T-cell (primary cell): Measurements from ENCODE around the gene GPS1. TPM values are rescaled to one million over a fixed set of nuclear protein-coding genes. Genes with fewer than 3 reads are reported as not detected.

Experiments
- ATAC-seq, 4 experiments: fragments of 200-7000 bp in 3 of 4; fragments of 150-1000 bp in 1 of 4; cut with Tn5 transposase; replicated peaks in 1 of 4; 1 replicate in 3 of 4; 2 replicates in 1 of 4; pipeline ENCODE4 v1.10.0; 2021; ENCODE audit warnings: moderate library complexity in 3 of 4, mild to moderate bottlenecking in 2 of 4, moderate number of reproducible peaks in 1 of 4
- CTCF ChIA-PET, 2 donors: fragments of 300-600 bp; sonication (Branson Sonifier 250); formaldehyde crosslinking; loops; one replicate each; lab custom pipeline; 2022; ENCODE audit warnings: antibody characterized with exemption in 2 of 2; lab: Charles Lee
- POLR2A ChIA-PET, 2 donors: fragments of 300-600 bp; sonication (Branson Sonifier 250); formaldehyde crosslinking; loops; one replicate each; lab custom pipeline; 2022; ENCODE audit warnings: antibody characterized with exemption in 2 of 2; lab: Charles Lee
- DNase-seq, 35 experiments: peaks; one replicate each; pipeline versions ENCODE4 v3.0.0 to v3.0.0-alpha.2; 2013 to 2023
- H3K27ac ChIP-seq: one replicate; pipeline ENCODE4 v1.5.1; 2013; ENCODE audit warnings: low read length
- H3K27me3 ChIP-seq, 2 experiments: replicated peaks in 1 of 2; 1 replicate in 1 of 2; 2 replicates in 1 of 2; pipeline versions ENCODE4 v1.6.1 to v1.7.0; 2013; ENCODE audit warnings: low read length in 1 of 2, mixed read lengths in 1 of 2; ENCODE audit not compliant: control insufficient read depth in 2 of 2, insufficient read depth in 2 of 2; ENCODE audit errors: extremely low read depth in 1 of 2
- H3K36me3 ChIP-seq, 2 donors: 1 replicate in 1 of 2; 2 replicates in 1 of 2; pipeline versions ENCODE4 v1.6.1 to v1.7.0; 2013; ENCODE audit warnings: low read length in 1 of 2; ENCODE audit not compliant: control insufficient read depth in 2 of 2, insufficient read depth in 1 of 2; ENCODE audit errors: extremely low read depth in 1 of 2
- H3K4me1 ChIP-seq, 2 experiments: 1 replicate in 1 of 2; 2 replicates in 1 of 2; pipeline versions ENCODE4 v1.6.1 to v1.7.0; 2013; ENCODE audit warnings: low read length in 2 of 2, mixed read lengths in 1 of 2; ENCODE audit not compliant: insufficient read depth in 2 of 2, control insufficient read depth in 1 of 2; ENCODE audit errors: extremely low read depth in 1 of 2
- H3K4me3 ChIP-seq, 2 donors: 1 replicate in 1 of 2; 2 replicates in 1 of 2; pipeline versions ENCODE4 v1.5.1 to v1.7.0; 2013; ENCODE audit warnings: mild to moderate bottlenecking in 2 of 2, low read length in 1 of 2, moderate library complexity in 1 of 2; ENCODE audit not compliant: control insufficient read depth in 1 of 2; ENCODE audit errors: extremely low read depth in 1 of 2
- H3K9me3 ChIP-seq: 2 replicates; pipeline ENCODE4 v1.7.0; 2013
- H3K27ac Mint-ChIP-seq, 2 donors: one replicate each; pipeline ENCODE4 v1.8.0; 2020 to 2021; ENCODE audit warnings: mild to moderate bottlenecking in 2 of 2, mixed read lengths in 2 of 2
- H3K27me3 Mint-ChIP-seq, 2 donors: one replicate each; pipeline ENCODE4 v1.8.0; 2021 to 2022; ENCODE audit warnings: mixed read lengths in 2 of 2
- H3K36me3 Mint-ChIP-seq: one replicate; pipeline ENCODE4 v1.8.0; 2021; ENCODE audit warnings: mixed read lengths
- H3K4me1 Mint-ChIP-seq, 3 donors: one replicate each; pipeline ENCODE4 v1.8.0; 2020 to 2022; ENCODE audit warnings: mixed read lengths in 3 of 3, mild to moderate bottlenecking in 1 of 3
- H3K4me3 Mint-ChIP-seq, 3 donors: one replicate each; pipeline ENCODE4 v1.8.0; 2020 to 2022; ENCODE audit warnings: mild to moderate bottlenecking in 3 of 3, mixed read lengths in 3 of 3, moderate library complexity in 3 of 3
- H3K9me3 Mint-ChIP-seq, 3 donors: one replicate each; pipeline ENCODE4 v1.8.0; 2020 to 2022; ENCODE audit warnings: mixed read lengths in 3 of 3
- WGBS: methylation state at CpG from one replicate; pipeline ENCODE4 v1.1.5; 2013; ENCODE audit warnings: missing lambda C conversion rate; ENCODE audit not compliant: insufficient coverage; 5-methylcytosine and 5-hydroxymethylcytosine counted together
- total RNA-seq, 35 experiments: library from RNA in 6 of 35; stranded (reverse) in 6 of 35; fragments of 120-200 nt in 1 of 35; gene quantifications; one replicate each; pipeline versions ENCODE4 v1.2.1 to v1.2.4 and lab custom pipeline; 2013 to 2026

Gene GPS1
- total RNA-seq, 5 donors from 2014 or later (not counting 1 experiment from before 2014, with no cell fraction given) = 75.3 to 117 (median 98.0) TPM

DNA sequence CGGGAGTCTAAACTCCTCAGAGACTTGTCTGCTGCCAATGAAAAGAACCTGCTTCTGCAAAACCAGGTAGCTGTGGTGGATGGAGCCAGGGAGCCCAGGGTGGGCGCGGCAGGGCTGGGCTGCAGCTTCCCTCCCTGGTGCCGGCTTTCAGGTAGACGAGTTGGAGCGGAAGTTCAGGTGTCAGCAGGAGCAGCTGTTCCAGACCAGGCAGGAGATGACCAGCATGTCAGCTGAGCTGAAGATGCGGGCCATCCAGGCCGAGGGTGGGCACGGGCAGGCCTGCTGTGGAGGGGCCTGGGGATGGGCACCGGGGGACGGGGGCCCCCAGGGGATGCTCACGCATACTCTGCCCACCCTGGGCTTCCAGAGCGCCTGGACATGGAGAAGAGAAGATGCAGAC, 23.5 kb upstream of the GPS1 start:
- H3K27ac Mint-ChIP-seq = no peak overlapping the region
- H3K27me3 Mint-ChIP-seq = no peaks in the 10 kb centered on the region
- peaks cover 7 to 46% of the 10 kb centered on the region in 2 experiments for H3K4me1 ChIP-seq
- no peaks in the 10 kb centered on the region for H3K9me3 ChIP-seq
- DNase-seq (no peak), ATAC-seq (no peak)
- no peak overlapping the region for H3K4me3 ChIP-seq
- ChIA-PET CTCF (interaction anchor here (0.6 to 0.9 kb wide), 3 partner anchors 9 to 127 kb away, joined by 3 read pairs; partner anchors contain the start of genes DCXR (in 1 of the 2) and FASN (in 1 of the 2)), POLR2A (no interaction called here)
- H3K36me3 Mint-ChIP-seq = no peaks in the 10 kb centered on the region
- no peaks in the 10 kb centered on the region for H3K9me3 Mint-ChIP-seq
- peaks cover 0 to 7% of the 10 kb centered on the region in 2 donors for H3K36me3 ChIP-seq
- peaks cover 10 to 23% (median 17%) of the 10 kb centered on the region in 3 donors for H3K4me1 Mint-ChIP-seq
- 100% methylated on average over 10 of the region's 13 CpGs for WGBS
- no peak overlapping the region for H3K4me3 Mint-ChIP-seq
- H3K27me3 ChIP-seq = peaks cover 0 to 19% of the 10 kb centered on the region in 2 experiments
- H3K27ac ChIP-seq = no peak overlapping the region

DNA sequence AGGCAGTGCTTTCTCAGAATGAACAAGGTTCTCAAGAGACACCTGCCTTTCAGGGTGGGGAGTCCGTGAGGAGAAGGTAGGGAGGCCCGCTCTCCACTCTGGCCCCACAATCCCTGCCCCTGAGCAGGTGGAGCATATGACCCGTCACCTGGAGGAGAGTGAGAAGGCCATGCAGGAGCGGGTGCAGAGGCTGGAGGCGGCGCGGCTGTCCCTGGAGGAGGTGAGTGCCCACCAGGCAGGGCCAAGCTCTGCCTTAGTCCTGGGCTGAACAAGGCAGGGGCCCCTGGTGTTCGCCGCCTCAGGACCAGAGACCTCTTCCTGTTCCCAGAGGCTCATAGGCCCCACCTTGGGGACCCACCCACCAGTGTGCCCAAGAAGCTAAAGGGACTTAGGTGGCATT, 22.7 kb upstream of the GPS1 start:
- H3K27ac ChIP-seq = no peak overlapping the region
- Mint-ChIP-seq H3K36me3 (no peaks in the 10 kb centered on the region), H3K4me1 (peaks cover 7 to 20% (median 14%) of the 10 kb centered on the region in 3 donors), H3K27ac (no peak overlapping the region), H3K9me3 (no peaks in the 10 kb centered on the region), H3K4me3 (peak overlapping the region in 2 of 3 donors; percentile 24 to 87), H3K27me3 (no peaks in the 10 kb centered on the region)
- POLR2A ChIA-PET = no interaction called here
- no peak for DNase-seq
- ATAC-seq = no peak
- peaks cover 0 to 19% of the 10 kb centered on the region in 2 experiments for H3K27me3 ChIP-seq
- CTCF ChIA-PET = interaction anchor here in 1 of 2 donors (0.5 to 1.3 kb wide), 2 partner anchors 117 to 157 kb away, joined by 3 to 4 read pairs; no protein-coding TSS in a partner anchor
- H3K36me3 ChIP-seq = peaks cover 0 to 7% of the 10 kb centered on the region in 2 donors
- 96% methylated on average over 8 of the region's 9 CpGs for WGBS
- H3K9me3 ChIP-seq = no peaks in the 10 kb centered on the region
- peaks cover 4 to 40% of the 10 kb centered on the region in 2 experiments for H3K4me1 ChIP-seq
- H3K4me3 ChIP-seq = no peak overlapping the region

DNA sequence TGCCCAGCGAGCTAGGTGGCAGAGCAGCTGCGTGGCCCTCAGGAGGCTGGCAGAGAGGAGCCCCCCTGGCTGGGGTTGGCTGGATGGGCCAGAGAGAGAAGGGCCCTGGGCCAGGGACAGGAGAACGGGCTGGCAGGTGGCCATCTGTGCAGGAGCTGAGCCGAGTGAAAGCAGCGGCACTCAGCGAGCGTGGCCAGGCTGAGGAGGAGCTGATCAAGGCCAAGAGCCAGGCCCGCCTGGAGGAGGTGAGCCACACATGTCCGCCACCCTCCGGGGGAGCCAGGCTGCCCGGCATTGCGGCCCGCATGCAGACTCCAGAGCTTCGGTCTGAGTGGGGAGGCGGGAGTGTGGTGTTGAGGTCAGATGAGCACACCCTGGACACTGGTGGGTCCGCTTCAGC, 22.3 kb upstream of the GPS1 start:
- Histone ChIP-seq H3K4me1 (peaks cover 2 to 35% of the 10 kb centered on the region in 2 experiments), H3K4me3 (no peak overlapping the region), H3K27ac (no peak overlapping the region), H3K36me3 (peaks cover 0 to 7% of the 10 kb centered on the region in 2 donors), H3K9me3 (no peaks in the 10 kb centered on the region), H3K27me3 (peaks cover 0 to 15% of the 10 kb centered on the region in 2 experiments)
- no peak for DNase-seq
- no peaks in the 10 kb centered on the region for H3K36me3 Mint-ChIP-seq
- POLR2A ChIA-PET = no interaction called here
- H3K27me3 Mint-ChIP-seq = no peaks in the 10 kb centered on the region
- H3K4me1 Mint-ChIP-seq = peaks cover 5 to 16% (median 10%) of the 10 kb centered on the region in 3 donors
- H3K27ac Mint-ChIP-seq = no peak overlapping the region
- H3K9me3 Mint-ChIP-seq = no peaks in the 10 kb centered on the region
- peak overlapping the region; percentile 54 to 87 (median 58) for H3K4me3 Mint-ChIP-seq
- CTCF ChIA-PET = interaction anchor here in 1 of 2 donors (1.3 kb wide), 1 partner anchor 116 kb away, joined by 3 read pairs; no protein-coding TSS in a partner anchor
- no peak for ATAC-seq
- over 99% methylated on average over 16 of the region's 16 CpGs for WGBS

DNA sequence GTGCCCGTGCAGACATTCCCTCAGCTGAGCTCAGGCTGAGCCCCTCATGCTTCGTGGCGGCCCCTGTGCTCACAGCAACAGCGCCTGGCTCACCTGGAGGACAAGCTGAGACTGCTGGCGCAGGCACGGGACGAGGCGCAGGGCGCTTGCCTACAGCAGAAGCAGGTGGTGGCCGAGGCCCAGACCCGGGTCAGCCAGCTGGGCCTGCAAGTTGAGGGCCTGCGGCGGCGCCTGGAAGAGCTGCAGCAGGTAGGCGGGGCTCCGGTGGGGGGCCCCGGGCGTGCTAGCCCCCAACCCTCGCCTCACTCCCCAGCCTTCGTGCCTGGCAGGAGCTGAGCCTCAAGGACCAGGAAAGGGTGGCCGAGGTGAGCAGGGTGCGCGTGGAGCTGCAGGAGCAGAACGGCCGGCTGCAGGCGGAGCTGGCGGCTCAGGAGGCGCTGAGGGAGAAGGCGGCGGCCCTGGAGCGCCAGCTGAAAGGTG, 21.7 kb upstream of the GPS1 start:
- peak overlapping the region in 2 of 3 donors; percentile 54 to 87 for H3K4me3 Mint-ChIP-seq
- Histone ChIP-seq H3K36me3 (peaks cover 0 to 7% of the 10 kb centered on the region in 2 donors), H3K9me3 (no peaks in the 10 kb centered on the region), H3K4me3 (no peak overlapping the region), H3K4me1 (peaks cover 2 to 33% of the 10 kb centered on the region in 2 experiments), H3K27me3 (peaks cover 0 to 12% of the 10 kb centered on the region in 2 experiments), H3K27ac (no peak overlapping the region)
- ATAC-seq = no peak
- POLR2A ChIA-PET = no interaction called here
- peaks cover 2% of the 10 kb centered on the region for H3K36me3 Mint-ChIP-seq
- WGBS = 79% methylated on average over 27 of the region's 31 CpGs
- no peak for DNase-seq
- H3K9me3 Mint-ChIP-seq = no peaks in the 10 kb centered on the region
- peaks cover 7 to 18% (median 12%) of the 10 kb centered on the region in 3 donors for H3K4me1 Mint-ChIP-seq
- CTCF ChIA-PET = interaction anchor here in 1 of 2 donors (1.3 kb wide), 1 partner anchor 116 kb away, joined by 3 read pairs; no protein-coding TSS in a partner anchor
- no peak overlapping the region for H3K27ac Mint-ChIP-seq
- no peaks in the 10 kb centered on the region for H3K27me3 Mint-ChIP-seq

DNA sequence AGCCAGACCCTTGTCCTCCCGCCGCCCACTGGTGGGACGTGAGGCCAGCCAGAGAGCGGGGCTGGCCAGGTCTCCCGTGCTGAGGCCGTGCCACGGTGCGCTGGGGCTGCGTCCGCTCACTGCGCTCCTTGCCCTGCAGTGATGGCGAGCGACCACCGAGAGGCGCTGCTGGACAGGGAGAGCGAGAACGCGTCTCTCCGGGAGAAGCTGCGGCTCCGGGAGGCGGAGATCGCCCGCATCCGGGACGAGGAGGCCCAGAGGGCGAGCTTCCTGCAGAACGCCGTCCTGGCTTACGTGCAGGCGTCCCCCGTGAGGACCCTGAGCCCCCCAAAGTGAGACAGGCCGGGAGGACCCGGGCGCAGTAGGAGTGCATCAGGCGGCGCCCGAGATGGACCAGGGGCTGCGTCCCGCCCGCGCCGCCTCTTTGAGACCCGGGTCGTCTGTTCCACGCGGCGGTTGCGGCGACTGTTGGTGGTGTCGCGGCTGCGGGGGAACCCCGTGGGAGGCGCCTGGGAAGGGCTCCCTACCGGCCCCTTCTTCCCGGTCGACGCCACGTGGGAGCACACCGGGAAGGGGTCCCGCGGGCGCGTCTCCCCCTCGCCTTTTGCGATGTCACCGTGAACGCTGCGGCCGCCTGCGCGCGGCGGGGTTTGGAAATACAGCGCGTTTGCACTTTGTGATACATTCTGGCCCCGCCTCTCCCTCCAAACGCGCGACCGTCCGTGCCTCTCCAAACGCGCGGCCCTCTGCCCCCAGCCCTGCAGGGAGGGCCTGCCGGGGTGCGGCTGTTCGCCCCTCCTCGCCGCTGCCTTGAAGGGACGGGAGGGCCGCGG, 21.0 kb upstream of the GPS1 start:
- Histone ChIP-seq H3K4me3 (peak overlapping the region; percentile 55 to 67), H3K27ac (no peak overlapping the region)

DNA sequence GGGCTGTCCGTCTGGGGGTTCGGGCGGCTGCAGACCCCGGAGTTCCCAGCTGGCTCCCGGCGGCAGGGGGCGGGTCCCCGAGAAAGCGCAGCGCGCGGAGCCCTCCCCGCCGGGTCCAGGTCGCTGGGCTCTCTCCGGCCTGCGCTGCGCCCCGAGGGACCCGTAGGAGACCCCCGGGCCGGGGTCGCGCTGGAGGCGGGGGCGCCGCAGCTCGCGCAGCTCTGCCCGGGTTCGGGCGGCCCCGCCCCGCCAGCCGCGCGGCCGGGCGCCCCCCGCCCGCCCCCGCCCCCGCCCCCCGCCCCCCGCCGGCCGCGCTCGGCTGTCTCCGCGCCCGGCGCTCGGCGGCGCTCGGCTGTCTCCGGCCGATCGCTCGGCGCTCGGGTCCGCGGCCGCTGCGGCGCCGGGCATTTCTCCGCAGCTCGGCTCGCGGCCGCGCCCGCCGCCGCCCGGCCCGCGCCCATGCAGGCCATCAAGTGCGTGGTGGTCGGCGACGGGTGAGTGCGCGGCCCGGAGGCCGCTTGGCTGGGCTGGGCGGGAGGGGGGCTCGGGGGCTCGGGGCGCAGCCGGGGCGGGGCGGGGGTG, 20.3 kb upstream of the GPS1 start, which contains the start of gene RAC3:
RAC3 (plus strand) TSS at position 376 of the 582 bp plus-strand sequence; CDS start at position 460, 84 bp downstream.
- peaks cover 14 to 26% (median 24%) of the 10 kb centered on the region in 3 donors for H3K4me1 Mint-ChIP-seq
- CTCF ChIA-PET = no interaction called here
- WGBS = under 1% methylated on average over 74 of the region's 96 CpGs
- POLR2A ChIA-PET = no interaction called here
- H3K36me3 Mint-ChIP-seq = peaks cover 6% of the 10 kb centered on the region
- no peak within 1 kb of the TSS for H3K27ac ChIP-seq
- H3K27ac Mint-ChIP-seq = no peak within 1 kb of the TSS
- H3K9me3 Mint-ChIP-seq = no peaks in the 10 kb centered on the region
- no peaks in the 10 kb centered on the region for H3K9me3 ChIP-seq
- peak within 1 kb of the TSS; percentile 55 to 67 for H3K4me3 ChIP-seq
- peaks cover 4 to 5% of the 10 kb centered on the region in 2 donors for H3K36me3 ChIP-seq
- no peaks in the 10 kb centered on the region for H3K27me3 Mint-ChIP-seq
- DNase-seq = peak in 1 of 35 experiments; percentile 36
- ATAC-seq = peak; percentile 3 to 47 (median 20)
- H3K4me3 Mint-ChIP-seq = peak within 1 kb of the TSS; percentile 77 to 87 (median 82)
- H3K27me3 ChIP-seq = peaks cover 0 to 12% of the 10 kb centered on the region in 2 experiments
- H3K4me1 ChIP-seq = peaks cover 4 to 40% of the 10 kb centered on the region in 2 experiments

More for the DNA sequence above, 21.0 kb upstream of the GPS1 start:
- Mint-ChIP-seq H3K27ac (no peak overlapping the region), H3K4me1 (peaks cover 13 to 23% (median 19%) of the 10 kb centered on the region in 3 donors), H3K36me3 (peaks cover 6% of the 10 kb centered on the region), H3K27me3 (no peaks in the 10 kb centered on the region), H3K9me3 (no peaks in the 10 kb centered on the region), H3K4me3 (peak overlapping the region; percentile 77 to 87 (median 82))
- POLR2A ChIA-PET = interaction anchor here in 1 of 2 donors (0.5 kb wide), 1 partner anchor 33 kb away, joined by 3 read pairs; no protein-coding TSS in a partner anchor
- DNase-seq = peak; percentile 52 to 90 (median 76)
- Histone ChIP-seq H3K9me3 (no peaks in the 10 kb centered on the region), H3K27me3 (peaks cover 0 to 12% of the 10 kb centered on the region in 2 experiments), H3K36me3 (peaks cover 4% of the 10 kb centered on the region in 2 donors), H3K4me1 (peaks cover 2 to 33% of the 10 kb centered on the region in 2 experiments)
- CTCF ChIA-PET = interaction anchor here (0.6 to 1.3 kb wide), 4 partner anchors 100 to 210 kb away, joined by 3 to 9 read pairs (median 4); no protein-coding TSS in a partner anchor
- WGBS = under 1% methylated on average over 94 of the region's 94 CpGs
- ATAC-seq = peak; percentile 75 to 87 (median 82)
